ENCODE results near the gene SORCS3.

The SORCS3 gene

GRCh38 chr10:104614245-104614831 lies 26.8 kb upstream of the SORCS3 start:
- peak; percentile 30 for DNase-seq (ENCODE audit: low read depth)
- no peak overlapping the region for H3K4me3 ChIP-seq (replicated peaks; ENCODE audit: low read depth, low read length)
- TF ChIP-seq, protein P1, sequence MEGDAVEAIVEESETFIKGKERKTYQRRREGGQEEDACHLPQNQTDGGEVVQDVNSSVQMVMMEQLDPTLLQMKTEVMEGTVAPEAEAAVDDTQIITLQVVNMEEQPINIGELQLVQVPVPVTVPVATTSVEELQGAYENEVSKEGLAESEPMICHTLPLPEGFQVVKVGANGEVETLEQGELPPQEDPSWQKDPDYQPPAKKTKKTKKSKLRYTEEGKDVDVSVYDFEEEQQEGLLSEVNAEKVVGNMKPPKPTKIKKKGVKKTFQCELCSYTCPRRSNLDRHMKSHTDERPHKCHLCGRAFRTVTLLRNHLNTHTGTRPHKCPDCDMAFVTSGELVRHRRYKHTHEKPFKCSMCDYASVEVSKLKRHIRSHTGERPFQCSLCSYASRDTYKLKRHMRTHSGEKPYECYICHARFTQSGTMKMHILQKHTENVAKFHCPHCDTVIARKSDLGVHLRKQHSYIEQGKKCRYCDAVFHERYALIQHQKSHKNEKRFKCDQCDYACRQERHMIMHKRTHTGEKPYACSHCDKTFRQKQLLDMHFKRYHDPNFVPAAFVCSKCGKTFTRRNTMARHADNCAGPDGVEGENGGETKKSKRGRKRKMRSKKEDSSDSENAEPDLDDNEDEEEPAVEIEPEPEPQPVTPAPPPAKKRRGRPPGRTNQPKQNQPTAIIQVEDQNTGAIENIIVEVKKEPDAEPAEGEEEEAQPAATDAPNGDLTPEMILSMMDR (IDR thresholded peaks at IDR 0.05; ENCODE audit: low read length, missing control alignments) = peak; percentile 54

- no peak overlapping the region for H3K4me3 ChIP-seq (replicated peaks; ENCODE audit: low read depth, low read length)
- TF ChIP-seq, protein P1 (IDR thresholded peaks at IDR 0.05; ENCODE audit: low read length, missing control alignments) = no peak
- DNase-seq (ENCODE audit: low read depth) = no peak
These were observed 26.0 kb upstream of the SORCS3 start for GRCh38 chr10:104615136-104615535.

DNA sequence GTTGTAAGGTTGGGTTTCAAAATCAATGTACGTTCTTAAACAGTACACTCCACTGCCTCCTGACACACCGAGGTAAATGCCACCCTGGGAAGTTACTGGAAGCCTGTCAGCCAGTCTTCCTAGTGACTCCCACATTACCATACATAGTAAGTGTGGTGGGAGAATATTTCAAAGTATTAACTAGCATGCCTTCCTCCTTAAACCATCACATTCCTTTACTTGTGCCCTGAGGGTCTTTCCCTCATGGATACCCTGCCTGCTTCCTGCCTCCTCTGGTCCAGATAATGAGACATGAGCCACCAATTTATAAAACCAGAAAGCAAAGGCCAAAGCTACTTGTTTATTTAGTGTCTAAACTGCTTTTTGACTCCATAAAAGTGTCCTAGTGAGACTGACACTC lies 23.3 kb upstream of the SORCS3 start:
- TF ChIP-seq, protein P1 (IDR thresholded peaks at IDR 0.05; ENCODE audit: low read length, missing control alignments) = no peak
- no peak overlapping the region for H3K4me3 ChIP-seq (replicated peaks; ENCODE audit: low read depth, low read length)
- DNase-seq (ENCODE audit: low read depth) = no peak

DNA sequence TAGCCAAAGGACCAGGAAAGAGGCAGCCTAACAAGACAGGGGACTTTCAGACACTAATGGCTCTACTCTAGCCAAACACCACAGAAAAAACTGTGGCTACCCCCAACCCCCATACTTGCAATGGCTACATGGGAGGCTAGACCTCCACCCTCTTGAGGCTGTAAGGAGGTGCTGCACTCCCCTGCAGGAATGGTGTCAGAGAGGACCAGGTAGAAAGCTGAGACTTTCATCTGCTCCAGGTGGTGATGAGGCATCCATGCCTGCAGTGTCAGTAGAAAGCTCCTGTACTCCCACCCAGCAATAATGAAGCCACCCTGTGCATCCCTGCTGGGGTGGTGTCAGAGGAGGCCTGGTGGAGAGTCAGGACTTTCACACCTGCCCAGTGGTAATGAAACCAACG lies 18.9 kb upstream of the SORCS3 start:
- H3K4me3 ChIP-seq (replicated peaks; ENCODE audit: low read depth, low read length) = no peak overlapping the region
- DNase-seq (ENCODE audit: low read depth) = no peak
- TF ChIP-seq, protein P1 (IDR thresholded peaks at IDR 0.05; ENCODE audit: low read length, missing control alignments) = no peak

DNA sequence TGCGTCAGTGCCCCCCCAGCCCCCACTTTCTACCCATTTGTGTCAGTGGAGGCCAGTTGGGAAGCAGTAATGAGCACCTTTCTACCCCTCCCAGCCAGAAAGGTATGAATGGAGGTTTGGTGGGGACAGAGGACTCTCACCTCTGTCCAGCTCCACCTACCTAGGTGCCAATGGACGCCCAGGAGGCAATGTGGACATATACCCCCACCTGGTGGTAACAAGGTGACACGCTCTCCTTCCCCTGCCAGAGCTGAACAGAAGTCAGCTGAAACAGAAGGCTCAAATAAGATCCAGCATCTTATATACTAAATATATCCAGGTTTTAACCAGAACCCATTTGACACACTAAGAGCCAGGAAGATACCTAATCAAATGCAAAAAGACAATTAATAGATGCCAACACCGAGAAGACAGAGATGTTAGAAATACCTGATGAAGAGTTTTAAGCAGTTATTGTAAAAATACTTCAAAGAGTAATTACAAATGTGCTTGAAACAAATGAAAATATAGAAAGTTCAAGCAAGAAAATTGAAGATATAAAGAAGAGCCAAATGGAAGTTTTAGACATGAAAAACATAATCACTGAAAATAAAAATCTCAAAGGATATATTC lies 18.4 kb upstream of the SORCS3 start:
- DNase-seq (ENCODE audit: low read depth) = peak; percentile 8
- H3K4me3 ChIP-seq (replicated peaks; ENCODE audit: low read depth, low read length) = no peak overlapping the region
- TF ChIP-seq, protein P1 (IDR thresholded peaks at IDR 0.05; ENCODE audit: low read length, missing control alignments) = peak; percentile 30

GRCh38 chr10:104630731-104631130 lies 10.4 kb upstream of the SORCS3 start:
- no peak for DNase-seq (ENCODE audit: low read depth)
- TF ChIP-seq, protein P1 (IDR thresholded peaks at IDR 0.05; ENCODE audit: low read length, missing control alignments) = no peak
- H3K4me3 ChIP-seq (replicated peaks; ENCODE audit: low read depth, low read length) = no peak overlapping the region

GRCh38 chr10:104631946-104632345 lies 9.1 kb upstream of the SORCS3 start:
- no peak for DNase-seq (ENCODE audit: low read depth)
- H3K4me3 ChIP-seq (replicated peaks; ENCODE audit: low read depth, low read length) = no peak overlapping the region
- TF ChIP-seq, protein P1 (IDR thresholded peaks at IDR 0.05; ENCODE audit: low read length, missing control alignments) = no peak
